Measurements from ENCODE around the gene EP400. TPM values are rescaled to one million over a fixed set of nuclear protein-coding genes. Genes with fewer than 3 reads are reported as not detected.

Gene EP400
- total and polyA plus RNA-seq, 2 of the 13 experiments (the other 11 are each of a cell fraction or from before 2014, with no cell fraction given), result 4.9 to 5.0 TPM

- TF ChIP-seq ATF6 (CRISPR knock-in tag; conservative IDR thresholded peaks at IDR 0.05) (no peak), TRAFD1 (CRISPR knock-in tag; IDR thresholded peaks at IDR 0.05; ENCODE audit: borderline replicate concordance) (no peak), ETS1 (CRISPR knock-in tag; IDR thresholded peaks at IDR 0.05) (peak; percentile 46; the same call in 1 of the 2 replicates), NFYC (CRISPR knock-in tag; IDR thresholded peaks at IDR 0.05) (no peak), ZNF24 (IDR thresholded peaks at IDR 0.05) (no peak), RNF219 (CRISPR knock-in tag; IDR thresholded peaks at IDR 0.05) (peak; percentile 65; the same call in 1 of the 2 replicates), BCL6 (CRISPR knock-in tag; IDR thresholded peaks at IDR 0.05) (peak; percentile 12; the same call in 1 of the 2 replicates), RNF2 (conservative IDR thresholded peaks at IDR 0.05; ENCODE audit: low read depth) (peak; percentile 82; the same call in 1 of the 2 replicates), ZNF251 (CRISPR knock-in tag; IDR thresholded peaks at IDR 0.05) (no peak), KMT2A (CRISPR knock-in tag; IDR thresholded peaks at IDR 0.05) (0 out of 2 replicates have a peak, but pooled peaks have one; percentile 53), ATRX (CRISPR knock-in tag; IDR thresholded peaks at IDR 0.05; ENCODE audit: borderline replicate concordance) (no peak), ZNF136 (CRISPR knock-in tag; IDR thresholded peaks at IDR 0.05; ENCODE audit: low read depth) (no peak), PPARG (CRISPR knock-in tag; conservative IDR thresholded peaks at IDR 0.05) (0 out of 2 replicates have a peak, but pooled peaks have one; percentile 12), PLSCR1 (CRISPR knock-in tag; IDR thresholded peaks at IDR 0.05; ENCODE audit: borderline replicate concordance) (no peak), MLLT10 (CRISPR knock-in tag; IDR thresholded peaks at IDR 0.05) (no peak), SATB2 (CRISPR knock-in tag; IDR thresholded peaks at IDR 0.05) (no peak; the same call in 1 of the 2 replicates), REXO4 (CRISPR knock-in tag; IDR thresholded peaks at IDR 0.05; ENCODE audit: borderline replicate concordance) (no peak), ASH2L (IDR thresholded peaks at IDR 0.05; ENCODE audit: insufficient read length, low read depth, low read length) (peak; percentile 60), ARHGAP35 (CRISPR knock-in tag; IDR thresholded peaks at IDR 0.05; ENCODE audit: borderline replicate concordance) (no peak)
These were observed 20.8 kb upstream of the EP400 start, which contains the start of gene PUS1 (continued) for GRCh38 chr12:131928711-131929580.
